ENCODE measurements around the gene ZSCAN21.
A peak's percentile ranks its signal among the peaks of the same experiment; 100 is the strongest.

Gene ZSCAN21

DNA sequence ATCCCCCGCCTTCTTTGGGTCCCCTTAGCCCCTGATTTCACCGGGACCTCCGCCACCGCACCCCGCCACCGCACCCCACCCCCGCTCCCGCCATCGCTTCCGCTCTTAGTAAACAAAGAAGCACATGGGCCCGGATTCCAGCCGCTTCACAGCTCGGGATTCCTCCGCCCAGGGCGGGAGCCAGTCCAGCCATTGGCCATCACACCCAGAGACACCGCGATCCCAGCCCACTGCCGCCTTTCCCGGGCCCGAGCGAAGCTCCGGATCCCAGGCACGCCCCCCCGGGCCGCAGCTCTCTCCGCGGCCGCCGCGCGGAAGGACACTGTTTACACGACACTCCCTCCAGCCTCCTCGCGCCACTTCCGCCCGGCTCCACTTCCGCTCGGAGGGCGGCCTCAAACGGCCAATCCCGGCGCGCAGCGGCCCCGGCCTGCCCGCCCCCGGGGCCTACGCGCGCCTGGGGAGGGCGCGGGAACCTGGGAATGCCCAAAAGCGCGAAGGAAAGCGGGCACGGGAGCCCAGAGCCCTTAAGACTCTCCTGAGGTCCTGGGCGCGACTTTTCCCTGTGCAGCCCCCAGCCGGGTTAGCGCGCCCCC, 50.9 kb downstream of the ZSCAN21 start:
- peak; percentile 88 for DNase-seq (ENCODE audit: low read depth)

GRCh38 chr7:100101016-100101862, 51.7 kb downstream of the ZSCAN21 start, which contains the start of the genes AP4M1 and MCM7:
Gene AP4M1 (plus strand): TSS chr7:100101643. CDS start chr7:100101715, 72 bp downstream.
Gene MCM7 (minus strand): TSS chr7:100101397. CDS start chr7:100101294, 103 bp downstream.
- peak; percentile 97 for DNase-seq (ENCODE audit: low read depth)

- DNase-seq (ENCODE audit: low read depth), result no peak
Observed at GRCh38 chr7:100102950-100103840, 53.6 kb downstream of the ZSCAN21 start.

GRCh38 chr7:100105534-100105933, 56.0 kb downstream of the ZSCAN21 start:
- no peak for DNase-seq (ENCODE audit: low read depth)

GRCh38 chr7:100106633-100107032, 57.1 kb downstream of the ZSCAN21 start:
- DNase-seq (ENCODE audit: low read depth), result no peak

GRCh38 chr7:100107125-100107737, 57.7 kb downstream of the ZSCAN21 start:
- DNase-seq (ENCODE audit: low read depth), result no peak

DNA sequence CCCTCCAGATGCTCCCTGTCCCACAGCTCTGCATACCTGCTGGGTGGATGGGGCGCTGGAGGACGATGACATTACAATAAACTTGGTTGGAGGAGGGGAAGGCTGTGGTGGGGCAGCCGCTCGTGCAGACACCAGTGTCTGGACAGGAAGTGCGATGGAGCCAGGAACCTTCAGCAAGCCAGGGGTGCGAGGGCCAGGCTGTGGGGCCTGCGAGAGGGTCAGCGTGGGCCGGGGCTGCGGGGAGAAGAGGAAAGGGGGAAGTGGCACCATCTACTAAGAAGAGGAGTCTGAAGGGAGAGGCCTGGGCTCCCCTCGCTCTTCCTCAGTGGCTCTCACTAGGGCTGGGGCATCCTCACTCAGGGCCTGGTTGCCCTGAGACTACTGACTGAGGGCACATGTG, 58.3 kb downstream of the ZSCAN21 start:
- DNase-seq (ENCODE audit: low read depth), result no peak

DNA sequence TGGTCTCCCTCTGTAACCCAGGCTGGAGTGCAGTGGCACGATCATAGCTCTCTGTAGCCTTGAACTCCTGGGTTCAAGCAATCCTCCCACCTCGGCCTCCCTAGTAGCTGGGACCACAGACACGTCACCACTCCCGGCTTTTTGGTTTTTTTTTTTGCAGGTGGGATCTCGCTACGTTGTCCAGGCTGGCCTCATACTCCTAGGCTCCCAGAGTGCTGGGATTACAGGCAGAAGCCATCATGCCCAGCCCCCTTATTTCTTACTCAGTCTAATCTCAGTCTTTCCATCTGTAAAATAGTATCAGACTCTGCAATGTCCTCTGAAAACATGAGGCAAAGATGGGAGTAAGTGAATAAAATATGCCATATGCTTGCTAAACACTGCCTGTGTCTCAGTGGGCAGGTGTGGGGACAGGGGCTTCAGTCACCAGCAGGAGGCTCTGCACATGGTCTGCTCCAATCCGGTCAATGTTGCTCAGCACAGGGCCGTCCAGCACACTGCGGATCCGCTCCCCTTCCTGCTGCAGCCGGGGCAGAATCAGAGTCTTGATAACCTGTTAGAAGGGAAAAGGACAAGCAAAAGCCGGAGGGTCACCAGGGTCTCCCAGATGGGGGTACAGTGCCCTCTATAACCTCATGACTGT, 60.1 kb downstream of the ZSCAN21 start:
- DNase-seq (ENCODE audit: low read depth), result no peak

DNA sequence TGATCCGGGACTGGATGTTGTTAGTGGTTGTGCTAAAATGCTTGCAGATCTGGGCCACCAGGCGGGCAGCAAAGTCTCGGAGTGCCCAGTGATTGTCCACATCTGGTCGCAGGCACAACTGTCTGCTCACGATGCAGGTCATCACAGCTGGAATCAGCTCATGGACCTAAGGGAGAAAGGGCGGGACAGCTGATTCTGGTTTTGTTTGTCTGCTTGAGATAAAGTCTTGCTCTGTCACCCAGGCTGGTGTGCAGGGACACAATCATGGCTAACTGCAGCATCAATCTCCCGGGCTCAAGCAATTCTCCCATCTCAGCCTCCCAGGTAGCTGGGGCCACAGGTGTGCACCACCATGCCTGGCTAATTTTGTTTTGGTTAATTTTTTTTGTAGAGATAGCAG, 61.6 kb downstream of the ZSCAN21 start:
- DNase-seq (ENCODE audit: low read depth), result no peak

DNA sequence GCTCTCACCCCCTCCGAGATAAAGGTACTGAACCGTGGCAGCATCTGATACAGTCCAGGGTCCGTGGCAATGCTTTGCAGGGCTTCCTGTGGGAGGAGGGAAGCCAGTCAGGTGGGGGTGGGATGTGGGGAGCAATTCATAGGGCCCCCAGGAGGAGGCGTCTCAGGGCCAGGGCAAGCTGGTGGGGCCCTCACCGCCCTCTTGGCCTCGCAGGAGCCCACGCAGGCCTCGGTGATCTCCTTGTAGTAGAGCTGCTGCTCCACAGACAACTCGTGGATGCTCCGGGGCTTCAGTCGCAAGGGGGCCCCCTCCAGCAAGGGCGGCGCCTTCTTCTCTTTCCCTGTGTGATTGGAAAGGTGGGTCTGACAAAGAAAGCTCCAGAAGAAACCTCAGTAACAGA, 62.3 kb downstream of the ZSCAN21 start:
- DNase-seq (ENCODE audit: low read depth), result no peak
